SJCRH30 (cell line): ENCODE measurements around the gene NUDT13. TPM values are rescaled to one million over a fixed set of nuclear protein-coding genes. Genes with fewer than 3 reads are reported as not detected.
A peak's percentile ranks its signal among the peaks of the same experiment; 100 is the strongest.

Experiments used
- DNase-seq, 2 experiments: peaks; one replicate each; pipeline ENCODE4 v3.0.0-alpha.2; 2015 to 2020
- H3K27ac ChIP-seq: fragments of 250-450 bp; sonication (Bioruptor Pico); 2 replicates; pipeline ENCODE4 v1.5.1; 2020; ENCODE audit warnings: mild to moderate bottlenecking, moderate library complexity
- H3K27me3 ChIP-seq: fragments of 250-450 bp; sonication (Bioruptor Pico); 2 replicates; pipeline ENCODE4 v1.5.1; 2020; ENCODE audit warnings: mild to moderate bottlenecking, moderate library complexity
- H3K36me3 ChIP-seq: fragments of 250-450 bp; sonication (Bioruptor Pico); 2 replicates; pipeline ENCODE4 v1.5.1; 2020; ENCODE audit warnings: mild to moderate bottlenecking, moderate library complexity
- H3K4me1 ChIP-seq: fragments of 250-450 bp; sonication (Bioruptor Pico); 2 replicates; pipeline ENCODE4 v1.5.1; 2020; ENCODE audit warnings: mild to moderate bottlenecking, moderate library complexity
- H3K4me3 ChIP-seq: fragments of 250-450 bp; sonication (Bioruptor Pico); 2 replicates; pipeline ENCODE4 v1.5.1; 2020; ENCODE audit warnings: mild to moderate bottlenecking, moderate library complexity
- H3K9me3 ChIP-seq: fragments of 250-450 bp; sonication (Bioruptor Pico); replicated peaks from 2 replicates; pipeline ENCODE4 v1.5.1; 2020; ENCODE audit warnings: mild to moderate bottlenecking, moderate library complexity
- total RNA-seq: library from RNA; depleted of rRNA; stranded (reverse); fragments of >200 nt; shearing (Covaris generic); gene quantifications from 2 replicates; pipeline ENCODE4 v1.2.3, GENCODE V29; 2014; rRNA removed

The NUDT13 gene
- total RNA-seq, 1 experiment from 2014 or later: 0.49 TPM

GRCh38 chr10:73166972-73167371 is 56.7 kb downstream of the NUDT13 start:
- no peak for DNase-seq
- Histone ChIP-seq H3K36me3 (peaks cover 17% of the 10 kb centered on the region), H3K9me3 (no peaks in the 10 kb centered on the region), H3K4me3 (peak overlapping the region; percentile 91), H3K27ac (no peak overlapping the region), H3K4me1 (no peaks in the 10 kb centered on the region), H3K27me3 (no peaks in the 10 kb centered on the region)

- Histone ChIP-seq H3K27ac (peak overlapping the region; percentile 64), H3K27me3 (no peaks in the 10 kb centered on the region), H3K9me3 (no peaks in the 10 kb centered on the region), H3K36me3 (peaks cover 13% of the 10 kb centered on the region), H3K4me1 (no peaks in the 10 kb centered on the region), H3K4me3 (peak overlapping the region; percentile 91)
- no peak for DNase-seq
These were observed 57.2 kb downstream of the NUDT13 start for GRCh38 chr10:73167458-73167782.

- Histone ChIP-seq H3K4me1 (no peaks in the 10 kb centered on the region), H3K27ac (peak within 1 kb of the TSS; percentile 64), H3K27me3 (no peaks in the 10 kb centered on the region), H3K36me3 (peaks cover 8% of the 10 kb centered on the region), H3K4me3 (peak within 1 kb of the TSS; percentile 91), H3K9me3 (no peaks in the 10 kb centered on the region)
- DNase-seq: peak; percentile 93 to 94
These were observed 57.7 kb downstream of the NUDT13 start, which contains the start of the genes ECD and FAM149B1 for GRCh38 chr10:73167783-73168464. Gene ECD, minus strand, starts transcription at chr10:73168008. Its CDS starts 4,071 bp downstream, at chr10:73163937. Gene FAM149B1, plus strand, starts transcription at chr10:73168119. Its CDS starts 221 bp downstream, at chr10:73168340.

- no peak for DNase-seq
- H3K27me3 ChIP-seq: no peaks in the 10 kb centered on the region
- H3K4me3 ChIP-seq: peak overlapping the region; percentile 91
- H3K9me3 ChIP-seq: no peaks in the 10 kb centered on the region
- peaks cover 4% of the 10 kb centered on the region for H3K36me3 ChIP-seq
- peak overlapping the region; percentile 64 for H3K27ac ChIP-seq
- no peaks in the 10 kb centered on the region for H3K4me1 ChIP-seq
These were observed 58.2 kb downstream of the NUDT13 start for GRCh38 chr10:73168465-73168803.

GRCh38 chr10:73169320-73169719 is 59.1 kb downstream of the NUDT13 start:
- no peak for DNase-seq
- no peak overlapping the region for H3K27ac ChIP-seq
- H3K9me3 ChIP-seq: no peaks in the 10 kb centered on the region
- no peaks in the 10 kb centered on the region for H3K4me1 ChIP-seq
- no peaks in the 10 kb centered on the region for H3K27me3 ChIP-seq
- H3K36me3 ChIP-seq: no peaks in the 10 kb centered on the region; the same call in 1 of the 2 replicates
- H3K4me3 ChIP-seq: no peak overlapping the region

GRCh38 chr10:73172867-73173266 is 62.6 kb downstream of the NUDT13 start:
- Histone ChIP-seq H3K36me3 (peaks cover 3% of the 10 kb centered on the region; the same call in 1 of the 2 replicates), H3K27me3 (no peaks in the 10 kb centered on the region), H3K4me1 (no peaks in the 10 kb centered on the region), H3K27ac (no peak overlapping the region), H3K4me3 (no peak overlapping the region), H3K9me3 (no peaks in the 10 kb centered on the region)
- DNase-seq: no peak

GRCh38 chr10:73174148-73174925 is 64.1 kb downstream of the NUDT13 start:
- Histone ChIP-seq H3K27me3 (no peaks in the 10 kb centered on the region), H3K27ac (no peak overlapping the region), H3K36me3 (peaks cover 3% of the 10 kb centered on the region; the same call in 1 of the 2 replicates), H3K9me3 (no peaks in the 10 kb centered on the region), H3K4me1 (no peaks in the 10 kb centered on the region), H3K4me3 (no peak overlapping the region)
- DNase-seq: no peak

Other genes starting within 250 kb of the NUDT13 start
- gene OIT3, start 216.7 kb upstream of the NUDT13 start, total RNA-seq: 0.08 and 0.13 TPM in 2 replicates
- gene PLA2G12B, start 155.6 kb upstream of the NUDT13 start, total RNA-seq: not detected in 2 replicates
- gene P4HA1, start 13.6 kb upstream of the NUDT13 start, total RNA-seq: 78.0 and 82.4 TPM in 2 replicates
- 47.9 and 48.0 TPM in 2 replicates for gene ECD, start 57.6 kb downstream of the NUDT13 start, total RNA-seq
- 10.1 and 12.4 TPM in 2 replicates for gene FAM149B1, start 57.7 kb downstream of the NUDT13 start, total RNA-seq
- 59.7 and 70.0 TPM in 2 replicates for gene DNAJC9, start 136.8 kb downstream of the NUDT13 start, total RNA-seq
- gene MRPS16, start 142.2 kb downstream of the NUDT13 start, total RNA-seq: 93.4 and 94.9 TPM in 2 replicates
- gene CFAP70, start 248.4 kb downstream of the NUDT13 start, total RNA-seq: 0.12 TPM in 1 of 2 replicates, not detected in the other